HepG2 (cell line): ENCODE measurements around the gene MYO1B. TPM values are rescaled to one million over a fixed set of nuclear protein-coding genes. Genes with fewer than 3 reads are reported as not detected.

ENCODE experiments used
- KLF9 ChIP-seq: IDR thresholded peaks from 2 replicates; pipeline ENCODE4 v1.6.1; 2016; ENCODE audit warnings: low read depth
- NFIC ChIP-seq: IDR thresholded peaks from 2 replicates; pipeline ENCODE4 v1.6.1; 2012; ENCODE audit warnings: mild to moderate bottlenecking, low read length, inconsistent platforms
- SMARCE1 ChIP-seq: fragments of 450-650 bp; IDR thresholded peaks from 2 replicates; pipeline ENCODE4 v1.6.1; 2017; ENCODE audit warnings: borderline replicate concordance
- TCF12 ChIP-seq, 2 experiments: fragments of 450-650 bp in 1 of 2; sonication (generic) in 1 of 2; formaldehyde crosslinking in 1 of 2; IDR thresholded peaks; 2 replicates each; pipeline versions ENCODE4 v1.6.1 to v1.8.0; 2017 to 2022; ENCODE audit warnings: antibody characterized with exemption in 1 of 2, mild to moderate bottlenecking in 1 of 2, missing genetic modification reagents in 1 of 2, moderate library complexity in 1 of 2
- polyA plus RNA-seq, 8 experiments: library from polyadenylated mRNA; depleted of rRNA in 3 of 8; stranded (reverse) in 7 of 8; unstranded in 1 of 8; fragments of >200 nt; fragmentation: Illumina TruSeq in 4 of 8; extraction: Trizol in 4 of 8; gene quantifications; 2 replicates each; pipeline versions ENCODE4 v1.2.1 to v1.2.3, GENCODE V29; 2011 to 2016; ENCODE audit warnings: low read depth in 4 of 8, missing spikeins in 1 of 8, mixed read lengths in 1 of 8; ENCODE audit not compliant: insufficient read depth in 1 of 8
- total RNA-seq, 5 experiments: library from RNA; depleted of rRNA; stranded (reverse); fragments of >200 nt; fragmentation: Illumina TruSeq; extraction: Trizol; gene quantifications; 2 replicates each; pipeline ENCODE4 v1.2.3, GENCODE V29; 2016; ENCODE audit warnings: low read depth in 1 of 5
- TF ChIP-seq, protein P1 (sequence below): IDR thresholded peaks from 2 replicates; pipeline ENCODE4 v1.6.1; 2016; ENCODE audit warnings: low read depth, missing genetic modification reagents, missing compliant biosample characterization
- TF ChIP-seq, protein P2 (sequence below): sonication (generic); formaldehyde crosslinking; IDR thresholded peaks from 2 replicates; pipeline ENCODE4 v1.8.1; 2023; ENCODE audit warnings: mild to moderate bottlenecking, missing genetic modification reagents
- TF ChIP-seq, protein P3 (sequence below), 2 experiments: fragments of 450-650 bp in 1 of 2; sonication (generic) in 1 of 2; formaldehyde crosslinking in 1 of 2; IDR thresholded peaks; 2 replicates each; pipeline versions ENCODE4 v1.6.1 to v1.8.0; 2016 to 2022; ENCODE audit warnings: antibody characterized with exemption in 1 of 2, mild to moderate bottlenecking in 1 of 2, missing genetic modification reagents in 1 of 2

Gene MYO1B
- total and polyA plus RNA-seq, 2 of the 13 experiments (the other 11 are each of a cell fraction or from before 2014, with no cell fraction given) = 36.9 to 89.8 TPM

DNA sequence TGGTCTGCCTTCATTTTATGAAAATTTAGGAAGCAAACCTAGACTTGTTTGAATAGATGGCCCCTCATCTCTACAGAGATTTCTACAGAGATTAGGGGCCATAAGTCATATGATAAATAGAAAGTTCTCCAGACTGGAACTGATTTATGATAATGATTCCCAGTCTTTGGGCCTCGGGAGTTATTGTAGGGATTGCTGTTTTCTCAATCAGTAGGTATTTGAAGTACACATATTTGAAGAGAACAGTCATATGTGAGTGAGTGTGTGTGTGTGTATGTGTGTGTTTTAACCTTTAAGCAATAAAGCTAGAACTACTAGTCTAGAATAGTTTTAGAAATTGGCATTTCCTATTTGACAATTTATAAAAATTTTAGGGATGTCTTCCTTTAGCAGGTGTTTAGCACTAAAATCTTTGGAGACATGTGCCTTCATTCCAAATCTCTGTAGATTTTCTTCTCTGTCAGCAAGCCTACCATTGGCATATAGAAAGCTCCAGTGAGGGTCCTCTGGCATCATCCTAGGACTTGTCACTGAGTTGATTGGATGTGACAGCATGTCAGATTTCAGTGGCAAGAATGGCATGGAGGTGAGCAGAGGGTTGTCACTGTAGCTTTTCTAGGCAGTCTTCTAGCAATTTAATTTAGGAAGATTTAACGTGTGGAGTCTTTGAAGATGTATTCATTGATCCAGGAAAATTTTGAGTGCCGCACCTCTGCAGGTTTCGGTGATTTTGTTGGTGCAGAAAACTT lies 71.2 kb downstream of the MYO1B start (continued):
- TF ChIP-seq, protein P1, sequence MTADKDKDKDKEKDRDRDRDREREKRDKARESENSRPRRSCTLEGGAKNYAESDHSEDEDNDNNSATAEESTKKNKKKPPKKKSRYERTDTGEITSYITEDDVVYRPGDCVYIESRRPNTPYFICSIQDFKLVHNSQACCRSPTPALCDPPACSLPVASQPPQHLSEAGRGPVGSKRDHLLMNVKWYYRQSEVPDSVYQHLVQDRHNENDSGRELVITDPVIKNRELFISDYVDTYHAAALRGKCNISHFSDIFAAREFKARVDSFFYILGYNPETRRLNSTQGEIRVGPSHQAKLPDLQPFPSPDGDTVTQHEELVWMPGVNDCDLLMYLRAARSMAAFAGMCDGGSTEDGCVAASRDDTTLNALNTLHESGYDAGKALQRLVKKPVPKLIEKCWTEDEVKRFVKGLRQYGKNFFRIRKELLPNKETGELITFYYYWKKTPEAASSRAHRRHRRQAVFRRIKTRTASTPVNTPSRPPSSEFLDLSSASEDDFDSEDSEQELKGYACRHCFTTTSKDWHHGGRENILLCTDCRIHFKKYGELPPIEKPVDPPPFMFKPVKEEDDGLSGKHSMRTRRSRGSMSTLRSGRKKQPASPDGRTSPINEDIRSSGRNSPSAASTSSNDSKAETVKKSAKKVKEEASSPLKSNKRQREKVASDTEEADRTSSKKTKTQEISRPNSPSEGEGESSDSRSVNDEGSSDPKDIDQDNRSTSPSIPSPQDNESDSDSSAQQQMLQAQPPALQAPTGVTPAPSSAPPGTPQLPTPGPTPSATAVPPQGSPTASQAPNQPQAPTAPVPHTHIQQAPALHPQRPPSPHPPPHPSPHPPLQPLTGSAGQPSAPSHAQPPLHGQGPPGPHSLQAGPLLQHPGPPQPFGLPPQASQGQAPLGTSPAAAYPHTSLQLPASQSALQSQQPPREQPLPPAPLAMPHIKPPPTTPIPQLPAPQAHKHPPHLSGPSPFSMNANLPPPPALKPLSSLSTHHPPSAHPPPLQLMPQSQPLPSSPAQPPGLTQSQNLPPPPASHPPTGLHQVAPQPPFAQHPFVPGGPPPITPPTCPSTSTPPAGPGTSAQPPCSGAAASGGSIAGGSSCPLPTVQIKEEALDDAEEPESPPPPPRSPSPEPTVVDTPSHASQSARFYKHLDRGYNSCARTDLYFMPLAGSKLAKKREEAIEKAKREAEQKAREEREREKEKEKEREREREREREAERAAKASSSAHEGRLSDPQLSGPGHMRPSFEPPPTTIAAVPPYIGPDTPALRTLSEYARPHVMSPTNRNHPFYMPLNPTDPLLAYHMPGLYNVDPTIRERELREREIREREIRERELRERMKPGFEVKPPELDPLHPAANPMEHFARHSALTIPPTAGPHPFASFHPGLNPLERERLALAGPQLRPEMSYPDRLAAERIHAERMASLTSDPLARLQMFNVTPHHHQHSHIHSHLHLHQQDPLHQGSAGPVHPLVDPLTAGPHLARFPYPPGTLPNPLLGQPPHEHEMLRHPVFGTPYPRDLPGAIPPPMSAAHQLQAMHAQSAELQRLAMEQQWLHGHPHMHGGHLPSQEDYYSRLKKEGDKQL (CRISPR knock-in tag) = no peak
- TF ChIP-seq TCF12 (IDR thresholded peaks at IDR 0.05) = no peak
- TF ChIP-seq TCF12 (CRISPR knock-in tag; IDR thresholded peaks at IDR 0.05) = no peak
- no peak for TF ChIP-seq NFIC
- TF ChIP-seq SMARCE1 = no peak
- TF ChIP-seq, protein P2, sequence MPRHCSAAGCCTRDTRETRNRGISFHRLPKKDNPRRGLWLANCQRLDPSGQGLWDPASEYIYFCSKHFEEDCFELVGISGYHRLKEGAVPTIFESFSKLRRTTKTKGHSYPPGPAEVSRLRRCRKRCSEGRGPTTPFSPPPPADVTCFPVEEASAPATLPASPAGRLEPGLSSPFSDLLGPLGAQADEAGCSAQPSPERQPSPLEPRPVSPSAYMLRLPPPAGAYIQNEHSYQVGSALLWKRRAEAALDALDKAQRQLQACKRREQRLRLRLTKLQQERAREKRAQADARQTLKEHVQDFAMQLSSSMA (CRISPR knock-in tag) = no peak
- TF ChIP-seq, protein P3, sequence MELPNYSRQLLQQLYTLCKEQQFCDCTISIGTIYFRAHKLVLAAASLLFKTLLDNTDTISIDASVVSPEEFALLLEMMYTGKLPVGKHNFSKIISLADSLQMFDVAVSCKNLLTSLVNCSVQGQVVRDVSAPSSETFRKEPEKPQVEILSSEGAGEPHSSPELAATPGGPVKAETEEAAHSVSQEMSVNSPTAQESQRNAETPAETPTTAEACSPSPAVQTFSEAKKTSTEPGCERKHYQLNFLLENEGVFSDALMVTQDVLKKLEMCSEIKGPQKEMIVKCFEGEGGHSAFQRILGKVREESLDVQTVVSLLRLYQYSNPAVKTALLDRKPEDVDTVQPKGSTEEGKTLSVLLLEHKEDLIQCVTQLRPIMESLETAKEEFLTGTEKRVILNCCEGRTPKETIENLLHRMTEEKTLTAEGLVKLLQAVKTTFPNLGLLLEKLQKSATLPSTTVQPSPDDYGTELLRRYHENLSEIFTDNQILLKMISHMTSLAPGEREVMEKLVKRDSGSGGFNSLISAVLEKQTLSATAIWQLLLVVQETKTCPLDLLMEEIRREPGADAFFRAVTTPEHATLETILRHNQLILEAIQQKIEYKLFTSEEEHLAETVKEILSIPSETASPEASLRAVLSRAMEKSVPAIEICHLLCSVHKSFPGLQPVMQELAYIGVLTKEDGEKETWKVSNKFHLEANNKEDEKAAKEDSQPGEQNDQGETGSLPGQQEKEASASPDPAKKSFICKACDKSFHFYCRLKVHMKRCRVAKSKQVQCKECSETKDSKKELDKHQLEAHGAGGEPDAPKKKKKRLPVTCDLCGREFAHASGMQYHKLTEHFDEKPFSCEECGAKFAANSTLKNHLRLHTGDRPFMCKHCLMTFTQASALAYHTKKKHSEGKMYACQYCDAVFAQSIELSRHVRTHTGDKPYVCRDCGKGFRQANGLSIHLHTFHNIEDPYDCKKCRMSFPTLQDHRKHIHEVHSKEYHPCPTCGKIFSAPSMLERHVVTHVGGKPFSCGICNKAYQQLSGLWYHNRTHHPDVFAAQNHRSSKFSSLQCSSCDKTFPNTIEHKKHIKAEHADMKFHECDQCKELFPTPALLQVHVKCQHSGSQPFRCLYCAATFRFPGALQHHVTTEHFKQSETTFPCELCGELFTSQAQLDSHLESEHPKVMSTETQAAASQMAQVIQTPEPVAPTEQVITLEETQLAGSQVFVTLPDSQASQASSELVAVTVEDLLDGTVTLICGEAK (IDR thresholded peaks at IDR 0.05) = no peak
- TF ChIP-seq, protein P3 (CRISPR knock-in tag; IDR thresholded peaks at IDR 0.05) = no peak
- no peak for TF ChIP-seq KLF9 (CRISPR knock-in tag)
- TF ChIP-seq, all 625 proteins: peak for 0
